HEK293T (cell line): Measurements from ENCODE around the gene SLC25A43.

Source experiments
- CTCF ChIA-PET: fragments of 350-600 bp; formaldehyde crosslinking; extraction: SDS; loops from one replicate; lab custom pipeline; 2021; ENCODE audit warnings: antibody characterized with exemption, inconsistent platforms; lab: Yijun Ruan, JAX
- POLR2A ChIA-PET: fragments of 350-600 bp; formaldehyde crosslinking; extraction: SDS; loops from one replicate; lab custom pipeline; 2020; ENCODE audit warnings: antibody characterized with exemption, inconsistent platforms; lab: Yijun Ruan, JAX
- DNase-seq: peaks from one replicate; pipeline ENCODE4 v3.0.0; 2012; ENCODE audit warnings: mixed read lengths; ENCODE audit errors: extremely low spot score
- ARNT ChIP-seq: fragments of 450-650 bp; IDR thresholded peaks from 2 replicates; pipeline ENCODE4 v1.6.1; 2017; ENCODE audit warnings: mild to moderate bottlenecking
- BHLHE40 ChIP-seq: fragments of 450-650 bp; IDR thresholded peaks from 2 replicates; pipeline ENCODE4 v1.6.1; 2016; ENCODE audit warnings: mild to moderate bottlenecking, moderate library complexity, borderline replicate concordance
- CTBP1 ChIP-seq: fragments of 450-650 bp; IDR thresholded peaks from 2 replicates; pipeline ENCODE4 v1.6.1; 2016; ENCODE audit warnings: borderline replicate concordance
- ELF4 ChIP-seq: fragments of 450-650 bp; IDR thresholded peaks from 2 replicates; pipeline ENCODE4 v1.6.1; 2017; ENCODE audit warnings: antibody characterized with exemption
- FOXA1 ChIP-seq: fragments of 450-650 bp; IDR thresholded peaks from 2 replicates; pipeline ENCODE4 v1.6.1; 2016; ENCODE audit warnings: mild to moderate bottlenecking
- FOXK2 ChIP-seq: fragments of 450-650 bp; IDR thresholded peaks from 2 replicates; pipeline ENCODE4 v1.6.1; 2016; ENCODE audit warnings: mild to moderate bottlenecking
- FOXM1 ChIP-seq: fragments of 450-650 bp; IDR thresholded peaks from 2 replicates; pipeline ENCODE4 v1.6.1; 2017; ENCODE audit warnings: mild to moderate bottlenecking, borderline replicate concordance
- HDGF ChIP-seq: fragments of 450-650 bp; IDR thresholded peaks from 2 replicates; pipeline ENCODE4 v1.6.1; 2017; ENCODE audit warnings: antibody characterized with exemption, borderline replicate concordance
- L3MBTL2 ChIP-seq: fragments of 450-650 bp; conservative IDR thresholded peaks from 2 replicates; pipeline ENCODE4 v1.6.1; 2016; ENCODE audit warnings: mild to moderate bottlenecking
- LEF1 ChIP-seq: fragments of 450-650 bp; IDR thresholded peaks from 2 replicates; pipeline ENCODE4 v1.6.1; 2017; ENCODE audit warnings: mild to moderate bottlenecking, borderline replicate concordance
- NFRKB ChIP-seq: fragments of 450-650 bp; IDR thresholded peaks from 2 replicates; pipeline ENCODE4 v1.6.1; 2016; ENCODE audit warnings: mild to moderate bottlenecking, moderate library complexity
- PKNOX1 ChIP-seq: fragments of 450-650 bp; IDR thresholded peaks from 2 replicates; pipeline ENCODE4 v1.6.1; 2016
- SP1 ChIP-seq: fragments of 450-650 bp; IDR thresholded peaks from 2 replicates; pipeline ENCODE4 v1.6.1; 2017
- SUZ12 ChIP-seq: fragments of 450-650 bp; IDR thresholded peaks from 2 replicates; pipeline ENCODE4 v1.6.1; 2016; ENCODE audit warnings: mild to moderate bottlenecking
- TARDBP ChIP-seq: fragments of 450-650 bp; IDR thresholded peaks from 2 replicates; pipeline ENCODE4 v1.6.1; 2016
- ZNF384 ChIP-seq: fragments of 450-650 bp; IDR thresholded peaks from 2 replicates; pipeline ENCODE4 v1.6.1; 2016

Gene SLC25A43

DNA sequence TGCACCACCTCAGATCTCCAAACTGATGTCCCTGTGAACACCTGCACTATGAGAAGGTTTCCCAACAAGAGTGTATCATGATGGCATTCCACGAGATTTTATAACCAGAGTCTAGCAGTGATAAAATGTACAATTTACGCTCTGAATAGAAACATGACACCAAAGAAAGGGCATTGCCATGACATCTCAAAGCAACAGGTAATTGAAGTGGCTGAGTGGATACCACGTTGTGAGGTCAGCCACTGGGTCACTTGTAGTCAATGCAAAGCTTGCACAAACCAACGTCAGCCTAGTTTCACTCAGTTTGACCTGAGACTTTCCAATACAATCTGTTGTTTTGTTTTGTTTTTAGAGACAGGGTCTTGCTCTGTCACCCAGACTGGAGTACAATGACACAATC lies 54.1 kb downstream of the SLC25A43 start:
- ChIA-PET CTCF (no interaction called here), POLR2A (interaction anchor here (1.8 kb wide), 1 partner anchor 15 kb away, joined by 6 read pairs; the partner anchor contains the start of gene SLC25A5)
- TF ChIP-seq ELF4 = no peak
- no peak for TF ChIP-seq FOXA1
- no peak for TF ChIP-seq HDGF
- TF ChIP-seq L3MBTL2 = no peak
- TF ChIP-seq TARDBP = no peak
- no peak for TF ChIP-seq FOXM1
- no peak for TF ChIP-seq SP1
- no peak for TF ChIP-seq ARNT
- no peak for TF ChIP-seq BHLHE40
- no peak for TF ChIP-seq NFRKB
- TF ChIP-seq CTBP1 = no peak
- no peak for TF ChIP-seq PKNOX1
- TF ChIP-seq ZNF384 = no peak
- no peak for TF ChIP-seq SUZ12
- TF ChIP-seq FOXK2 = no peak
- no peak for TF ChIP-seq LEF1
- no peak for DNase-seq

DNA sequence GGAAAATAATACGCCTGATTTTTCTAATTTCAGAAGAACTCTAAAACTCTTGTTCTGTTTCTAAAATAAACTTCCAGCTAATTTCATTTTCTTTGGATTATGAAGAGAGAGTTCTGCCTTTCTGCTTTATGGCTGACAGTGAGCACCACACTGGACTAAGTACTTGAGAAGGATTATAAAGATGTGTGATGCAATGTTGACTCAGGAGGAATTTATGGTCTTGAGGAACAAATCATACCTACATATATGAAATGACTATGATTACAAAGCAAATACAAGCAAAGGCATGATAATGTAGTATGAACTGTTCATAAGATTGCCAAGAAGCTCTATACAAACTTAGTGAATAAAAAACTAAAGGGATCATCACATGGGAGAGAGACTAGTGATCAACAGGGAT lies 56.1 kb downstream of the SLC25A43 start:
- no peak for DNase-seq
- CTCF ChIA-PET = interaction anchor here (1.2 kb wide), 1 partner anchor 14 kb away, joined by 3 read pairs; no protein-coding TSS in a partner anchor
- POLR2A ChIA-PET = interaction anchor here (0.7 to 1.0 kb wide), 2 partner anchors 13 to 14 kb away, joined by 3 read pairs; partner anchors contain the start of gene SLC25A5
- TF ChIP-seq PKNOX1 (no peak), SP1 (no peak), ELF4 (no peak), FOXA1 (no peak), ZNF384 (no peak), FOXM1 (no peak), NFRKB (no peak)

GRCh38 chrX:119459181-119459580 lies 60.0 kb downstream of the SLC25A43 start:
- POLR2A ChIA-PET = no interaction called here
- CTCF ChIA-PET = no interaction called here
- DNase-seq = no peak
- no peak for TF ChIP-seq FOXK2
- TF ChIP-seq SP1 = no peak
- no peak for TF ChIP-seq L3MBTL2
- TF ChIP-seq TARDBP = no peak
- TF ChIP-seq HDGF = no peak
- TF ChIP-seq PKNOX1 = no peak
- TF ChIP-seq ELF4 = no peak
- no peak for TF ChIP-seq SUZ12
- no peak for TF ChIP-seq ZNF384

DNA sequence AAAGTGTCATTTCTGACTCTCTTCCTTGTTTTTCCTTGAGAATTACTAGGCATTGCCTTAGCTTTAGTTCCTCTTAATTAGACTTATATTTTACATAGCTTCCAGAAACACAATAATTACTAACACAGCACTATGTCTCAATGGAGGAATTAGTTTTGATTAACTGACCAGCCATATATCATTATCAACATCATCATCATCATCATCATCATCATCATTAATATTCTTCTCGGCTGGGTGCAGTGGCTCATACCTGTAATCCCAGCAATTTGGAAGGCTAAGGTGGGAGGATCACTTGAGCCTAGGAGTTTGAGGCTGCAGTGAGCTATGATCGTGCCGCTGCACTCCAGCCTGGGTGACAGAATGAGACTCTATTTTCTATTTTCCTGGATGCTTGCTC lies 66.4 kb downstream of the SLC25A43 start:
- POLR2A ChIA-PET = no interaction called here
- CTCF ChIA-PET = interaction anchor here (1.1 to 1.4 kb wide), 2 partner anchors 17 to 28 kb away, joined by 3 read pairs; no protein-coding TSS in a partner anchor
- no peak for TF ChIP-seq SUZ12
- TF ChIP-seq TARDBP = no peak
- TF ChIP-seq PKNOX1 = no peak
- no peak for TF ChIP-seq FOXA1
- no peak for TF ChIP-seq BHLHE40
- no peak for TF ChIP-seq ARNT
- no peak for TF ChIP-seq HDGF
- no peak for TF ChIP-seq ZNF384
- no peak for TF ChIP-seq SP1
- TF ChIP-seq FOXM1 = no peak
- TF ChIP-seq NFRKB = no peak
- no peak for TF ChIP-seq CTBP1
- no peak for TF ChIP-seq ELF4
- no peak for TF ChIP-seq LEF1
- TF ChIP-seq FOXK2 = no peak
- TF ChIP-seq L3MBTL2 = no peak
- DNase-seq = no peak

- DNase-seq = no peak
- TF ChIP-seq SP1 (no peak), TARDBP (no peak), FOXK2 (no peak), ELF4 (no peak), FOXM1 (no peak)
- CTCF ChIA-PET = interaction anchor here (1.1 to 1.4 kb wide), 2 partner anchors 16 to 27 kb away, joined by 3 read pairs; no protein-coding TSS in a partner anchor
- POLR2A ChIA-PET = interaction anchor here (1.1 kb wide), 1 partner anchor 11 kb away, joined by 3 read pairs; no protein-coding TSS in a partner anchor
These were observed 67.8 kb downstream of the SLC25A43 start for GRCh38 chrX:119466970-119467369.

DNA sequence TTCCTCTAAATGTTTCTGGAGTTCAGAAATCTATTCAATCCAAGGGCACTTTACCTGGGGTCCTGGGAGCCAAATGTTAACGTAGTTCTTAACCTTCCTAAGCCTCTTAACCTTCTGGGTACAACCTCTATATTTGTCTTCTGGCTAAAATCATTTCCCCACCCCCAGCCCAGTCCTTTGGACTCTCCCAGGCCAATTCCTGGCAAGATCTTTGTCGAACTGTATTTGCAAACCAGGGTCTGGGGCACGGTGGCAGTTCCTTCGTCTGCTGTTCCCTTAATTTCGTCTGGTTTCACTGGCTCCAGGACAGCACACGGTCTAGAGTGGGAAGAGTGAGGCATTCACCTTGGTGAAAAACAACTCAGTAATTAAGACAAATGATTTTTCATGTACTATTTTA lies 68.3 kb downstream of the SLC25A43 start:
- ChIA-PET CTCF (no interaction called here), POLR2A (interaction anchor here (0.7 to 1.1 kb wide), 3 partner anchors 11 to 45 kb away, joined by 3 to 7 read pairs (median 3); no protein-coding TSS in a partner anchor)
- no peak for TF ChIP-seq FOXA1
- no peak for TF ChIP-seq ZNF384
- no peak for TF ChIP-seq CTBP1
- no peak for TF ChIP-seq FOXM1
- TF ChIP-seq BHLHE40 = no peak
- no peak for TF ChIP-seq L3MBTL2
- TF ChIP-seq PKNOX1 = no peak
- TF ChIP-seq SP1 = no peak
- no peak for TF ChIP-seq SUZ12
- TF ChIP-seq NFRKB = no peak
- TF ChIP-seq LEF1 = no peak
- no peak for TF ChIP-seq FOXK2
- no peak for TF ChIP-seq TARDBP
- TF ChIP-seq ELF4 = no peak
- TF ChIP-seq HDGF = no peak
- DNase-seq = no peak
